Effector CD8-positive, alpha-beta T cell (primary cell): ENCODE results near the gene ANKLE1.

ENCODE experiments used
- DNase-seq: peaks from one replicate; lab custom pipeline; 2025; lab: John Stamatoyannopoulos, UW

ANKLE1 gene

GRCh38 chr19:17327068-17327653 is 45.5 kb downstream of the ANKLE1 start:
- DNase-seq, result no peak

- peak; percentile 52 for DNase-seq
Measured at GRCh38 chr19:17327654-17328516, 46.2 kb downstream of the ANKLE1 start.

GRCh38 chr19:17328517-17329365 is 47.0 kb downstream of the ANKLE1 start:
- DNase-seq, result peak; percentile 17

- DNase-seq, result no peak
Measured at GRCh38 chr19:17329366-17330261, 47.9 kb downstream of the ANKLE1 start.

- no peak for DNase-seq
Measured at GRCh38 chr19:17330262-17331044, 48.8 kb downstream of the ANKLE1 start.

GRCh38 chr19:17331045-17331558 is 49.4 kb downstream of the ANKLE1 start:
- no peak for DNase-seq

- no peak for DNase-seq
Measured at GRCh38 chr19:17332360-17332676, 50.6 kb downstream of the ANKLE1 start.

- no peak for DNase-seq
Measured at GRCh38 chr19:17332677-17333581, 51.2 kb downstream of the ANKLE1 start.

- peak; percentile 14 for DNase-seq
Measured at GRCh38 chr19:17333611-17334413, 52.1 kb downstream of the ANKLE1 start.

- peak; percentile 86 for DNase-seq
Measured at GRCh38 chr19:17334414-17335409, 53.0 kb downstream of the ANKLE1 start, which contains the start of gene ANO8. Gene ANO8 (minus strand): TSS chr19:17334855. CDS start chr19:17334670, 185 bp downstream.

- no peak for DNase-seq
Measured at GRCh38 chr19:17335575-17335974, 53.9 kb downstream of the ANKLE1 start.
